GM12878 (cell line): ENCODE data around the gene PRSS27. TPM values are rescaled to one million over a fixed set of nuclear protein-coding genes. Genes with fewer than 3 reads are reported as not detected.

Source experiments
- BACH1 ChIP-seq: fragments of 450-650 bp; IDR thresholded peaks from 2 replicates; pipeline ENCODE4 v1.6.1; 2017; ENCODE audit warnings: mild to moderate bottlenecking, borderline replicate concordance
- BMI1 ChIP-seq: fragments of 450-650 bp; IDR thresholded peaks from 2 replicates; pipeline ENCODE4 v1.6.1; 2016; ENCODE audit warnings: mild to moderate bottlenecking, moderate library complexity, borderline replicate concordance
- BRCA1 ChIP-seq: IDR thresholded peaks from 2 replicates; pipeline ENCODE4 v1.6.1; 2011; ENCODE audit warnings: low read depth, low read length, improper control_type of control experiment
- CBFB ChIP-seq: IDR thresholded peaks from 2 replicates; pipeline ENCODE4 v1.6.1; 2016; ENCODE audit warnings: antibody characterized with exemption, low read depth
- CHD1 ChIP-seq: IDR thresholded peaks from 2 replicates; pipeline ENCODE4 v1.6.1; 2012; ENCODE audit warnings: low read depth, low read length, improper control_type of control experiment
- CHD4 ChIP-seq: fragments of 200-600 bp; sonication (generic); IDR thresholded peaks from 2 replicates; pipeline ENCODE4 v1.6.1; 2016; ENCODE audit warnings: mild to moderate bottlenecking
- E2F4 ChIP-seq: IDR thresholded peaks from 2 replicates; pipeline ENCODE4 v1.6.1; 2012; ENCODE audit warnings: low read depth, low read length, improper control_type of control experiment
- ESRRA ChIP-seq: IDR thresholded peaks from 2 replicates; pipeline ENCODE4 v1.6.1; 2012; ENCODE audit warnings: mild to moderate bottlenecking, low read length, improper control_type of control experiment
- FOS ChIP-seq: IDR thresholded peaks from 3 replicates; pipeline ENCODE4 v1.6.1; 2011; ENCODE audit warnings: borderline replicate concordance; ENCODE audit not compliant: insufficient read length; ENCODE audit errors: extremely low read depth
- FOXK2 ChIP-seq: fragments of 450-650 bp; IDR thresholded peaks from 2 replicates; pipeline ENCODE4 v1.6.1; 2017; ENCODE audit warnings: mild to moderate bottlenecking, moderate library complexity
- IRF5 ChIP-seq: fragments of 450-650 bp; IDR thresholded peaks from 2 replicates; pipeline ENCODE4 v1.6.1; 2017; ENCODE audit warnings: borderline replicate concordance
- JUND ChIP-seq: IDR thresholded peaks from 2 replicates; pipeline ENCODE4 v1.6.1; 2012; ENCODE audit warnings: low read depth, mild to moderate bottlenecking, low read length, improper control_type of control experiment, moderate library complexity
- KLF5 ChIP-seq: fragments of 450-650 bp; IDR thresholded peaks from 2 replicates; pipeline ENCODE4 v1.6.1; 2014; ENCODE audit warnings: mild to moderate bottlenecking; ENCODE audit not compliant: partially characterized antibody
- MEF2B ChIP-seq: fragments of 450-650 bp; IDR thresholded peaks from 2 replicates; pipeline ENCODE4 v1.6.1; 2018; ENCODE audit warnings: mild to moderate bottlenecking, moderate library complexity; ENCODE audit not compliant: partially characterized antibody, poor library complexity, severe bottlenecking
- MTA2 ChIP-seq: fragments of 450-650 bp; IDR thresholded peaks from 2 replicates; pipeline ENCODE4 v1.6.1; 2016; ENCODE audit warnings: low read depth, mild to moderate bottlenecking, moderate library complexity
- MYB ChIP-seq: fragments of 150-350 bp; IDR thresholded peaks from 2 replicates; pipeline ENCODE4 v1.6.1; 2014; ENCODE audit warnings: mild to moderate bottlenecking, low read depth, low read length, borderline replicate concordance
- MYC ChIP-seq: IDR thresholded peaks from 2 replicates; pipeline ENCODE4 v1.6.1; 2011; ENCODE audit warnings: mild to moderate bottlenecking, low read length, moderate library complexity, inconsistent platforms; ENCODE audit not compliant: insufficient read depth, insufficient replicate concordance, insufficient read length, severe bottlenecking
- NRF1 ChIP-seq: conservative IDR thresholded peaks from 2 replicates; pipeline ENCODE4 v1.6.1; 2011; ENCODE audit warnings: mild to moderate bottlenecking, low read depth, low read length, improper control_type of control experiment
- PRDM15 ChIP-seq: fragments of 450-650 bp; formaldehyde crosslinking; IDR thresholded peaks from 2 replicates; pipeline ENCODE4 v1.4.0; 2020; ENCODE audit warnings: mild to moderate bottlenecking, moderate library complexity
- RAD21 ChIP-seq: IDR thresholded peaks from 2 replicates; pipeline ENCODE4 v1.6.1; 2011; ENCODE audit warnings: mild to moderate bottlenecking, low read depth, low read length, moderate library complexity; ENCODE audit not compliant: insufficient read depth
- RELA ChIP-seq: fragments of 450-650 bp; IDR thresholded peaks from 2 replicates; pipeline ENCODE4 v1.8.0; 2014; ENCODE audit warnings: borderline replicate concordance; ENCODE audit not compliant: partially characterized antibody
- RFX5 ChIP-seq: IDR thresholded peaks from 2 replicates; pipeline ENCODE4 v1.6.1; 2011; ENCODE audit warnings: low read depth, low read length, improper control_type of control experiment
- SMAD1 ChIP-seq: fragments of 450-650 bp; IDR thresholded peaks from 2 replicates; pipeline ENCODE4 v1.6.1; 2018; ENCODE audit warnings: mild to moderate bottlenecking, low read depth; ENCODE audit not compliant: partially characterized antibody
- SP1 ChIP-seq: IDR thresholded peaks from one replicate; pipeline ENCODE4 v1.6.1; 2011; ENCODE audit warnings: low read depth, low read length
- STAT1 ChIP-seq: fragments of 450-650 bp; conservative IDR thresholded peaks from 2 replicates; pipeline ENCODE4 v1.6.1; 2014; ENCODE audit warnings: antibody characterized with exemption, mild to moderate bottlenecking
- polyA plus RNA-seq, 11 experiments: library from polyadenylated mRNA; depleted of rRNA in 4 of 11; unstranded in 6 of 11; stranded (reverse) in 5 of 11; fragments of >200 nt; fragmentation: Nextera tagmentation in 4 of 11; fragmentation: Illumina TruSeq in 1 of 11; extraction: Ambion mirVana in 4 of 11; extraction: Trizol in 1 of 11; gene quantifications; 1 replicate in 1 of 11; 2 replicates in 10 of 11; pipeline versions ENCODE4 v1.2.1 to v1.2.3, GENCODE V29; 2011 to 2016; ENCODE audit warnings: inconsistent platforms in 2 of 11, missing spikeins in 2 of 11, low read depth in 1 of 11
- total RNA-seq, 4 experiments: library from RNA; depleted of rRNA in 3 of 4; stranded (reverse); fragments of >200 nt in 3 of 4; fragmentation: Illumina TruSeq in 1 of 4; extraction: Trizol in 1 of 4; gene quantifications; 2 replicates each; pipeline versions ENCODE4 v1.2.1 to v1.2.3, GENCODE V29; 2013 to 2021

Gene PRSS27
- total and polyA plus RNA-seq, 10 of the 15 experiments (the other 5 are each of a cell fraction or from before 2014, with no cell fraction given), result 0.18 to 1.8 (median 0.51) TPM; not detected in 2

GRCh38 chr16:2682209-2683021 is 37.6 kb downstream of the PRSS27 start, which contains the start of gene KCTD5 (continued):
- TF ChIP-seq E2F4 (0 out of 2 replicates have a peak, but pooled peaks have one; percentile 47), MEF2B (peak; percentile 13), FOS (no peak), FOXK2 (peak; percentile 69), CBFB (peak; percentile 75; the same call in 1 of the 2 replicates), SP1 (peak; percentile 92), PRDM15 (no peak), RELA (peak; percentile 83), BMI1 (no peak), MTA2 (no peak), IRF5 (no peak), BRCA1 (no peak), MYB (no peak; the same call in 1 of the 2 replicates), RAD21 (no peak), KLF5 (peak; percentile 85), RFX5 (peak; percentile 73; the same call in 1 of the 2 replicates), MYC (peak; percentile 60), SMAD1 (peak; percentile 55), CHD1 (peak; percentile 85; the same call in 1 of the 2 replicates), CHD4 (no peak), ESRRA (peak; percentile 88; the same call in 1 of the 2 replicates), JUND (no peak), BACH1 (peak; percentile 69), STAT1 (0 out of 2 replicates have a peak, but pooled peaks have one; percentile 81), NRF1 (no peak)
